Renal pelvis (tissue), 4 donors: ENCODE results near the gene PCYOX1L. TPM values are rescaled to one million over a fixed set of nuclear protein-coding genes. Genes with fewer than 3 reads are reported as not detected.

Experiments
- DNase-seq: peaks from one replicate; pipeline ENCODE4 v3.0.0-alpha.2; 2013
- polyA plus RNA-seq, 3 donors: library from polyadenylated mRNA; unstranded; fragments of 120-200 nt; gene quantifications; one replicate each; pipeline ENCODE4 v1.2.1, GENCODE V29; 2013; ENCODE audit not compliant: insufficient read length in 3 of 3

Gene PCYOX1L
- polyA plus RNA-seq, 3 donors = 18.0 to 20.1 (median 19.6) TPM

DNA sequence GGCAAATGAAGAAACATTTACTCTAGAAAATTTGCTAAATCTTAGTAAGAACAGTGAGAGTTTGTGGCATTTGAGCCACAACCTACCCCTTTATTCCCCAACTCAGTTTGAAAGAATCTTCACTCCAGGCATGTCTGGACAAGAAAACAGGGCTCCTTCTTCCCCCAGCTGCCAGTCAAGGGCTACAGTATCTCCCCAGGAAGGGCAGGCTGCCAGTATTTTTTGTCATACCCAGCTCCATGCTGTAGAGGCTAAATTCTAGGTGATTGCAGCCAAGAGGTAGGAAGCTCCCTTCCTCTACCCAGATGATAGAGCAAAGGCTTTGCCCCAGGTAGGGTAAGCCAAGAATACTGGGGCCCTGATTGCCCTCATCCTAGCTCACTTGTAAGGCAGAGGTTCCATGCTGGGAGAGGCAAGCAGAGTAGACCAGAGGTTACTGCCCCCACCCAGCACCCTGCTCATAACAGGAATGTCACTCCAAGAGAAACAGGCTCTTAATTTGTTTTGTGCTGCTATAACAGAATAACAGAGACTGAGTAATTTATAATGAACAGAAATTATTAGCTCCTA lies 32.6 kb upstream of the PCYOX1L start:
- DNase-seq = no peak

DNA sequence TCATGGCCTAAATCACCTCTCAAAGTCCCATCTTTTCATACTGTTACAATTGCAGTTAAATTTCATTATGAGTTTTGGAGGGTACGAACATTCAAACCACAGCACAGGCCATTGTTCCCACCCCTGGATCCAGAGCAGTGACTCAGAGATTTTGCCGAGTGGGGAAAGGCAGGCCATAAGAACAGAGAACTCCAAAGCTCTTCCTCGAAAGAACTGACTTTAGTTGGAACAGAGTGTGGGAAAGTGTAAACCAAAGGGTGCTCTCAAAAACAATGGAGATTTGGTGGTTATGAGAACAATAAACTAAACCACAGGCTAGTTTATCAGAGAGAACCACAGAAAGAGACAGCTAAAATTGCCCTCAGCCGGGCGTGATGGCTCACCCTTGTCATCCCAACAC lies 32.0 kb upstream of the PCYOX1L start:
- no peak for DNase-seq

- no peak for DNase-seq
Observed at GRCh38 chr5:149326611-149327010, 31.2 kb upstream of the PCYOX1L start.

DNA sequence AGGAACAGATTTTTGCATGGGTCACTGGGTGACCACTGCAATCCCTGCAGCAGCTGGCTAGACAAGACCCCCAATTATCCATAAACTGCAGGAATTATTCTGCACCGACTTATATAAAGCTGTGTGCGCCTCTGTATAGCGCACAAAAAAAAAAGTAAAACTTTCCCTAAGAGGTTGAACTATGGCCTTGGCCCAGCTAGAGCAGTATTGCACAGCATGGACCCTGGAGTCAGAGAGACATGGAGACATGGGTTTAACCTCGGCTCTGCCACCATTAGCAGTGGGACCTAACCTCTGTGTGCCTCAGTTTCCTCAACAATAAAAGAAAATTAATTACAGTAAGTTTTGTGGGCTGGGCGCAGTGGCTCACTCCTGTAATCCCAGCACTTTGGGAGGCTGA lies 29.7 kb upstream of the PCYOX1L start:
- no peak for DNase-seq

DNA sequence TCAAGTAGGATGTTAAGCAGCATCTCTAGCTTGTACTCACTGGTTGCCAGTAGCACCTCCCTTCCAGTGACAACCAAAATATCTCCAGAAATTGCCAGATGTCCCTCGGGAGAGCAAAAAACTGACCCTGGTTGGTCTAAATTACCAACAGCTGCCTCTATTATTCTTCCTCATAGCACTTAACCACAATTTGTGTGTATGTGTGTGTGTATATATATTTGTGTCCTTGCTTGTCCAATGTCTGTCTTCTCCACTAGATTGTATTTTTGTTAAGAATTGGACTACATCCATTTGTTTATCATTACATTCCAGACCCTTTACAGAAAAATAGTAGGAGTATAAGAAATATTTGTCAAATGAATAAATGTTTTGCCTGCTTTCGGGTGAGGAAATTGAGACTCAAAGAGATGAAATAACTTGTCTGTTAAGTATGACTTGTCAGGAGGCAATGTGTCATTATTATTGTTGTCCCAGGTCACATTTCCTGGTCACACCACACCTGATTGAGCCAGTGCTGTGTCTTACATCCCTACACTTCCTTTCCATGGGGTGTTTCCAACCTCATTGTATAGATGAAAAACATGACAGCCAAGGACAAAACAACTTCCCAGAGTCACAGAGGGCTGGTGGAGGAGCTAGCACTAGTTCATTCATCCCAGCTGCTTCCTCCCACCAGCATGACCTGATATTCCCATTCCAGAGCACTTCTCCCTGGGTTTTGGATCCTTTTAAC lies 24.0 kb upstream of the PCYOX1L start:
- no peak for DNase-seq

DNA sequence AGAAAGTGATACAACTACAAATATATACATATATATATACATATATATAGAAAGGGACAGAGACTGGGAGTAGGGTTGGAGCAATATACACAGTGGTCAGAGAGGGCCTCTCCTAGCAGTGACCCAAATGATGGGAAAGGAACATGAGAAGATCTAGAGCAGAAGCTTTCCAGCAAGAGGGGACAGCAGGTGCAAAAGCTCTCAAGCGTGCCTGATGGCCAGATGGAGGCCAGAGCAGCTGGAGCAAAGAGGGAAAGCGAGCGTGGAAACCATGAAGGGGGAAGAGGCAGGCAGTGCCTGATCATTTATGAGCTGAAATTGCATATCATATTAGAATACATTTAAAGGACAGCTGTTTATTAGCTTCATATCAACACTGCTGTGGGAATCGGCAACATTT lies 20.1 kb upstream of the PCYOX1L start:
- DNase-seq = no peak

- no peak for DNase-seq
Observed at GRCh38 chr5:149338364-149338763, 19.5 kb upstream of the PCYOX1L start.

GRCh38 chr5:149340920-149341319 lies 16.9 kb upstream of the PCYOX1L start:
- no peak for DNase-seq

- no peak for DNase-seq
Observed at GRCh38 chr5:149341876-149342275, 16.0 kb upstream of the PCYOX1L start.

DNA sequence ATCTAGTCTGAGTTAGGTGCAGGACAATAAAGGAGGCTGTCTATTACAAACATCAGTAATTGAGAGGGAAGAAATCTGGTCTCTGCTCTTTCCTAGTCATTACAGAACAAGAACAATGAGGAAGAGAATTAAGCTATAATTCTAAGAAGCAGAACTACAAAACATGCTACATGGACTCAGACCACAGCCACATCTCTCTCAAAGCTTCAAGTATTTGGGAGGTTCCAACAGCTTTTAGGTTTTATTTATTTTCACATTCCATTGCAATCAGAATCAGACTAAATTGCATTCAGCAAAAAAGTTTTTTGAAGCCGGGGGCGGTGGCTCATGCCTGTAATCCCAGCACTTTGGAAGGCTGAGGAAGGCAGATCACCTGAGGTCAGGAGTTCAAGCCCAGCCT lies 13.7 kb upstream of the PCYOX1L start:
- no peak for DNase-seq

DNA sequence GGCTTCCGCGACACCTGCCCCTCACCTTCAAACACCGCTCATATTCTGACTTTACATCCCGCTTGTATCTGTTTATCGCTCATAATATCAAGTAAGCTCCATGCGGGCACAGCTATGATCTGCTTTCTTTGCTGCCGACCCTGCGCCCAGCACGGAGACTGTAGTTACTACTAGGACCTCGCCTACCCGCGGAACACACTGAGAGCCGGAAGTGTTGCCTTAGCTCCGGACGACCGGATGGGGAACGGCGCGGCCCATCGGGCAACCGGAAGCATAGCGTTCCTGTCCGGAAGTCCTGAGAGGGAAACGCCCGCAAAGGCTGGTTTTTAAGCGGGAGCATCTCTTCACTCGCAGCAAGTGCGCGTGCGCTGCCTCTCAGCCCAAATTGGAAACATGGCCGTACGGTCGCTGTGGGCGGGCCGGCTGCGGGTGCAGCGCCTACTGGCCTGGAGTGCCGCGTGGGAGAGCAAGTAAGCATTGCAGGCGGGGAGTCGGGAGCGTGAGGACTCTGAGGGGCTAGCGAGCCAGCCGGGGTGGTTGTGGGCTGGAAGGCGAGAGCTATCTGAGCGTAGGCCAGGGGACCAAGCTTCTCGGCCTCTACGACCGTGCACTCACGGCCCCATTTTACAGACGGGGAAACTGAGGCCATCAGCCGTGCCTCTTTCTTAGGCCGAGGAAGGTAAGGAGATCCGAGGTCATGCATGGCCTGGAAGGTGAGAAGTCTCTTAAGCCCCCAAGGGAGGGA lies 12.5 kb upstream of the PCYOX1L start, which contains the start of gene GRPEL2:
Gene GRPEL2 (plus strand): TSS at position 353 of the 745 bp plus-strand sequence. CDS start 41 bp downstream, at position 394.
- peak; percentile 97 for DNase-seq

DNA sequence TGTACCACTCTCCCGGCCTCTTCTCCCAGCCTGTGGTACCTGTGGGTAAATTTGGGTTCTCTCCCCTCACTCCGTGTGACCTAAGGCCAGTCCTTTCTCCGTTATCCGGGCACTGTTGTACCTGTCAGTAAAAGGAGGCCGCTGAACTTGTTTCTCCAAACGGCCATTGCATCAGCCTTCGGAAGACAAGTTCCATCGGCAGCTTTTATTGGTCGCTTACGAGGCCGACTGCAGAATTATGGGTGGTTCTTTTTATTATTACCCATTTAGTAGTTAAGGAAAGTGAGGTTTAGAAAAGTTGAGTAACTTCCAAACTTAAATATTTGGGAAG lies 12.0 kb upstream of the PCYOX1L start:
- DNase-seq = no peak

DNA sequence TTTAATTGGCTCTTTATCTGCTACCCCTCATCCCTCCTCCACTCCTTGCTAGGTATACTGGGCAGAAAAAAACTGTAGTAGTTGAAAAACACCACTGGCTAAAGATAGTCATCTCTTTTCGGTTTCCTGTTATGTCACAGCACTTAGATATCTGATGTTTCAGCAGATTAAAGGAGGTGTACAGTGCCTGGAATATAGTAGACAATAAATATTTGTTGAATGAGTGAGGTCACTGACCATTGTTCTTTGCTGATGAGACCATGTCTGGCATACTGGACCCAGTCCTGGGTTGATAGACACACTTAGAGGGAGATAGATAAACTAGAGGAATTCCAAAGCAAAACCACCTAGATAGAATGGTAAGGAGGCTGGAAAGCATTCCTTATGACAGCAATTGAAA lies 9.3 kb upstream of the PCYOX1L start:
- DNase-seq = no peak

- no peak for DNase-seq
Observed at GRCh38 chr5:149349382-149349781, 8.5 kb upstream of the PCYOX1L start.

GRCh38 chr5:149352169-149352568 lies 5.7 kb upstream of the PCYOX1L start:
- DNase-seq = no peak

GRCh38 chr5:149353911-149354310 lies 3.9 kb upstream of the PCYOX1L start:
- no peak for DNase-seq

DNA sequence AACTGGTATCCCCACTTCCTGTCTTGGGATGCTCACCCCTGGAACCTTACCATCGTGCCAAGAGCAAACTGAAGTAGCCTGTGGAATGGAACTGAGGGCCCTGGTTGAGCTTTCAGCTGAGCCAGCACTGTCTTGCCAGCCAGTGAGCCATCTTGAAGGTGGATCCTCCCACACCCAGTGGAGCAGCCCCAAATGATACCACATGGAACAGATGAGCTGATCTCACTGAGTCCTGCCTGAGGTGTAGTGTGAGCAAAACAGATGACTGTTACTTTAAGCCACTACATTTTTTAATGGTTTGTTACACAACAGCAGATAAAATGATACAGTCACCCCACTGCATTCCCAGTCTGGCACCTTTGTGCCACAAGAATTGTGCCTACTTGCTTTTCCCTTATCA lies 2.2 kb upstream of the PCYOX1L start:
- no peak for DNase-seq

DNA sequence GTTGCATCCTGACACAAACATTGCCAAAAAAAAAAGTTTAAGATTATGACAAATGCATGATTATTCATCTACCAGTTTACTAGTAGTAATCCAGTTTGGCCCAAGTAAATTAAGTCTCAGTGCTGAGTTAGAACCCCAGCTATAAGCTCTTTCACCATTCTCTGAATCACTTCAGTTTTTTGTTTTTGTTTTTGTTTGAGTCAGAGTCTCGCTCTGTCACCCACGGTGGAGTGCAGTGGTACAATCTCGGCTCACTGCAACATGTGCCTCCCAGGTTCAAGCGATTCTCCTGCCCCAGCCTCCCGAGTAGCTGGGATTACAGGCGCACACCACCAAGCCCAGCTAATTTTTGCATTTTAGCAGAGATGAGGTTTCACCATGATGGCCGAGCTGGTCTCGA lies 1.5 kb upstream of the PCYOX1L start:
- no peak for DNase-seq

DNA sequence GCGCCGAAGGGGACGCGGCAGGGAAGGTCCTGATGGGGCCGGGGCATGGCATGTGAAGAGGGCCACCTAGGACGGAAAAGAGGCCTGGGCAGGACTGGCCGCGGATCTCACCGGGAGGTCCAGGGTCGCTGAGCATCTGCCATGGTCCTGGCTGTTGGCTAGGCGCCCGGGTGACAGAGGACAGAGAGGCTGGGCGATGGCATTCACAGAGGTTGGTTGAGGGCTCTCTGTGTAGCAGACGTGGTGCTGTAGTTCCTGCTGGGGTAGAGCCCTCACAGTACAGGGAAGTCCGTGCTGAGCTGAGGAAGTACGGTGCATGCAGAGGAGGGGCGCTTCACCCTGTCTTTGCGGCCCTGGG lies 427 bp downstream of the PCYOX1L start:
- DNase-seq = no peak

- DNase-seq = no peak
Observed at GRCh38 chr5:149358868-149359495, 1.1 kb downstream of the PCYOX1L start.

GRCh38 chr5:149360272-149360671 lies 2.4 kb downstream of the PCYOX1L start:
- no peak for DNase-seq

DNA sequence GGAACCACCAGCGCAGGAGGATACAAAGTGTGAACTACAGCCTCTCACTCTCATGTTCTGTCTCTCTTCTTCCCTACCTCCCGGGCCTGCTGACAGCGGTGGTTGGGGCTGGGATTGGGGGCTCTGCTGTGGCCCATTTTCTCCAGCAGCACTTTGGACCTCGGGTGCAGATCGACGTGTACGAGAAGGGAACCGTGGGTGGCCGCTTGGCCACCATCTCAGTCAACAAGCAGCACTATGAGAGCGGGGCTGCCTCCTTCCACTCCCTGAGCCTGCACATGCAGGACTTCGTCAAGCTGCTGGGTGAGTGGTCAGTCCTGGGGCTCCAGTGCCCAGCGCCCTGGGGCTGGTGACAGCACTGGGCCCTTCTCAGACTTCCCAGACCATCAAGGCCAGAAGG lies 4.7 kb downstream of the PCYOX1L start:
- no peak for DNase-seq

- no peak for DNase-seq
Observed at GRCh38 chr5:149363358-149363757, 5.5 kb downstream of the PCYOX1L start.
